Bronchial epithelial cell (primary cell): ENCODE results near the gene REXO5. TPM values are rescaled to one million over a fixed set of nuclear protein-coding genes. Genes with fewer than 3 reads are reported as not detected.

Experiments
- DNase-seq: peaks from one replicate; pipeline ENCODE4 v3.0.0-alpha.2; 2010; ENCODE audit warnings: low read depth
- FAIRE-seq: peaks from 2 replicates; lab custom pipeline; 2011; peaks lifted over from hg19 to GRCh38; lab: Jason Lieb, UNC
- H3K27me3 ChIP-seq: 2 replicates; pipeline ENCODE4 v1.5.1; 2011; ENCODE audit warnings: low read length; ENCODE audit not compliant: control insufficient read depth, insufficient read depth
- H3K36me3 ChIP-seq: 2 replicates; pipeline ENCODE4 v1.5.1; 2011; ENCODE audit warnings: low read length; ENCODE audit not compliant: control insufficient read depth, insufficient read depth
- H3K4me3 ChIP-seq: 2 replicates; pipeline ENCODE4 v1.5.1; 2011; ENCODE audit warnings: mild to moderate bottlenecking, low read depth, low read length, control low read depth
- total RNA-seq: library from RNA; depleted of rRNA; stranded (reverse); fragments of >200 nt; gene quantifications from 2 replicates; pipeline ENCODE4 v1.2.1, GENCODE V29; 2014
- TF ChIP-seq, protein P1 (sequence below): IDR thresholded peaks from 2 replicates; pipeline ENCODE4 v1.5.1; 2011; ENCODE audit warnings: mild to moderate bottlenecking, moderate library complexity, low read length, control low read depth, inconsistent platforms; ENCODE audit not compliant: insufficient read depth, severe bottlenecking

The REXO5 gene
- total RNA-seq, 1 donor from 2014 or later: 1.1 TPM

DNA sequence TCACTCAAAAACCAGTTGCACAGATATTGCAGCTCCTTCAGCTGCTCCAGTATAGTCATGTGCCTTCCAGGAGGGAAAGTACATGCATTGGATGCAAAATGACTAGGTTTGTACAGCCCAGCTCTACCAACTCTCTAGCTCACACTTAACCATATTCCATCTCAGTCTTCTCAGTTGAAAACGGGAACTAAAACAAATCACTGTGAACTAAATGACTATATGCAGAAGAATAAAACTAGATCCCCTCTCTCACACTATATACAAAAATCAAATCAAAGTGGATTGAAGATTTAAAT is 69.0 kb downstream of the REXO5 start:
- TF ChIP-seq, protein P1, sequence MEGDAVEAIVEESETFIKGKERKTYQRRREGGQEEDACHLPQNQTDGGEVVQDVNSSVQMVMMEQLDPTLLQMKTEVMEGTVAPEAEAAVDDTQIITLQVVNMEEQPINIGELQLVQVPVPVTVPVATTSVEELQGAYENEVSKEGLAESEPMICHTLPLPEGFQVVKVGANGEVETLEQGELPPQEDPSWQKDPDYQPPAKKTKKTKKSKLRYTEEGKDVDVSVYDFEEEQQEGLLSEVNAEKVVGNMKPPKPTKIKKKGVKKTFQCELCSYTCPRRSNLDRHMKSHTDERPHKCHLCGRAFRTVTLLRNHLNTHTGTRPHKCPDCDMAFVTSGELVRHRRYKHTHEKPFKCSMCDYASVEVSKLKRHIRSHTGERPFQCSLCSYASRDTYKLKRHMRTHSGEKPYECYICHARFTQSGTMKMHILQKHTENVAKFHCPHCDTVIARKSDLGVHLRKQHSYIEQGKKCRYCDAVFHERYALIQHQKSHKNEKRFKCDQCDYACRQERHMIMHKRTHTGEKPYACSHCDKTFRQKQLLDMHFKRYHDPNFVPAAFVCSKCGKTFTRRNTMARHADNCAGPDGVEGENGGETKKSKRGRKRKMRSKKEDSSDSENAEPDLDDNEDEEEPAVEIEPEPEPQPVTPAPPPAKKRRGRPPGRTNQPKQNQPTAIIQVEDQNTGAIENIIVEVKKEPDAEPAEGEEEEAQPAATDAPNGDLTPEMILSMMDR: no peak
- DNase-seq: no peak
- Histone ChIP-seq H3K36me3 (peaks cover 2% of the 10 kb centered on the region), H3K4me3 (no peak overlapping the region), H3K27me3 (no peaks in the 10 kb centered on the region)
- no peak for FAIRE-seq

DNA sequence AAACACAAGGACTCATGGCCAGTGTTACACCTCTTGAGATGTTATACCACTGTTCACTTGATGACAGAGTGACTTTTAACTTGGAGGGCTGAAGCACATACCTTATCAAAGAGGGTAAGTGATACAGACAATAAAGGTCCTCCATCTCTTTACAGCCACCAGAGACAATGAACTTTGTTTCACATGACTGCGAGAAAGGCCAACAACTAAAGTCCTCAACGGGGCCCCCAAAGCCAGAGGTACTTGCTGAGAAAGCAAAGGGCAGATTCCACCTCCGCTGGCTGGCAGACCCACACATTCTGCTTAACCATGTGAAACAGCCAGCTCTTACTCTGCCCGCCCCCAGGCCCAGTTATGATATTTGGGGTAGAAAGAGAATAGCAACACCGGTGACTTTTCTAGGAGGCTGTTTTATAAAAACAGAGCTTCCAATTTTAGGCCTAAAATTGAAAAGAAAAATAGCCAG is 72.4 kb downstream of the REXO5 start:
- FAIRE-seq (no peak), DNase-seq (no peak)
- Histone ChIP-seq H3K36me3 (peaks cover 2% of the 10 kb centered on the region), H3K27me3 (no peaks in the 10 kb centered on the region), H3K4me3 (no peak overlapping the region)
- TF ChIP-seq, protein P1: no peak

DNA sequence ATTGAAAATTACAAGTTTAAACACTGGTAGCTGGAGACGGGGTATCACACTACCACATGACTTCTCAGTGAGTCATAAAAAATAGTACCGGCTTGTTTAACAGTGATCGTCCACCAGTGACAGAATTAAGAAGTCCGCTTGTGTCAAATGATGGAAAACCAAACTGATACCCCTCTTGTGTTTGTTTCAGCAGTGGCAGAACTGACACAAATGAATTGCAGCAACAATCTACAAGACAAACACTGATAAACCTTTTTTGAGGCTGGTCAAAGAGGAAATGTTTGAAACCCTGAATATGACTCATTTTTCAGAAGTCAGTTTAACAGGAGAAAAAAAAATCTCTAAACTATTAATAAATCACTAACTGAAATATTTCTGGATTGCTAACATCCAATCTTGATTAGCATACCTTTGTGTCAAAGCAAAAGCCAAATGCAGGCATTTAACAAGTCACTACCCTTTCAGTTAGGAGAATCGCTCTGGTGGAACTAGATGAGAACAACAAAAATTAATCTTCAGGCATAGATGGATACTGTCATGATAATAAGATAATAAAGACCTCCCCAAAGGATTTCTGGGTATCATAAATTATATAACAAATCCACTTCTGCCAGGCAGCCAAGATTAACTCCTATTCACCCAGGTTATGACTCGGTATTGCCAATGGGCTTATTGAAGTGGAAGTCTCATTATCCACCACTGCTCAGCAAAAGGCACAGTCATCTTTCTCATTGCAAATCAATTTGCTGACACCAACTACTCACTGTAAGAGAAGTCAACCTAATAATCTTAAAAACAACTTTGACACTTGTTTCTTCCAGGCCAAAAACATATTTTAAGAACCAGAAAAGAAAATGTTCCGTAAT is 73.1 kb downstream of the REXO5 start:
- H3K4me3 ChIP-seq: no peak overlapping the region
- peaks cover 2% of the 10 kb centered on the region for H3K36me3 ChIP-seq
- peak; percentile 77 for DNase-seq
- TF ChIP-seq, protein P1: no peak
- no peaks in the 10 kb centered on the region for H3K27me3 ChIP-seq
- FAIRE-seq: no peak

DNA sequence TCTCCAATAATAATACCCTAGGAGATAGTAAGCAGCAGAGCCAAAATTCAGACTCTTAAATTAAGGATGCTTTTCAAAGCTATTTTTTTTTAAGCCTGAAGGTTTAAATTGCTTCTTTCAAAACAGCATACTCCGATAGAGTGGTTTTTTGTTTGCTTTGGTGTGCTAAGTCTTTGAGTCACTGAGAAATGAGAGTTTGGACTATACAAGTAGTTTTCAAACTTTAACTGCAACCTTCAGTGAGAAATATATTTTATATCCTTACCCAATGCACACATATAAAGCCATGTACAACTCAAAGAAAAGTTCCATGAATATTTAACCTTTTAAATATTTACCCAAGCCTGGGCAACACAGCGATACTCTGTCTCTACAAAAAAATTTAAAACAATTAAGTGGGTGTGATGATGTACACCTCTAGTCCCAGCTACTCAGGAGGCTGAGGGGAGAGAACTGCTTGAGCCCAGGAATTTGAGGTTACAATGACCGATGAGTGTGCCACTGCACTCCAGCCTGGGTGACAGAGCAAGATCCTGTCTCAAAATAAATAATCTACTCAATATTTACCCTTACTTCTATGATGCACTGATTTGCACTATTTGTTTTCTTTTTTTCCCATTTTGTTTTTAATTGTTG is 74.7 kb downstream of the REXO5 start:
- H3K36me3 ChIP-seq: peaks cover 3% of the 10 kb centered on the region
- TF ChIP-seq, protein P1: no peak
- DNase-seq: no peak
- no peak overlapping the region for H3K4me3 ChIP-seq
- H3K27me3 ChIP-seq: no peaks in the 10 kb centered on the region
- no peak for FAIRE-seq

DNA sequence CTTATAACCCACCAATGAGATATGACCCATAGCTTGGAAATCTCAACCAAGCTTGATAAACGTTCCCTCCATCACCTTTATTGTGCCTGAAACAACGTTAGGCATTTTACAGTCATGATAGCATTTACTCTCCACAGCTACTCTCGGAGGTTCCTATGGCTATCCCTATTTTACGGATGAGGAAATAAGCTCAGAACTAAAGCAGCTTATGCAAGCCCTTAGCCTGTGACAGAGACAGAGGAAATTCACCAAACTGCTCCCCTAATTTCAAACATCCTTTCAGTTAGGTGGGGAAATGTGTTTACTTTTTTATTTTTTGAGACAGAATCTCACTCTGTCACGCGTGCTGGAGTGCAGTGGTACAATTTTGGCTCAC is 75.2 kb downstream of the REXO5 start:
- H3K36me3 ChIP-seq: peaks cover 3% of the 10 kb centered on the region
- H3K27me3 ChIP-seq: no peaks in the 10 kb centered on the region
- no peak overlapping the region for H3K4me3 ChIP-seq
- FAIRE-seq: no peak
- no peak for DNase-seq
- TF ChIP-seq, protein P1: no peak
